Measurements from ENCODE around the gene RBP5.

Gene RBP5

DNA sequence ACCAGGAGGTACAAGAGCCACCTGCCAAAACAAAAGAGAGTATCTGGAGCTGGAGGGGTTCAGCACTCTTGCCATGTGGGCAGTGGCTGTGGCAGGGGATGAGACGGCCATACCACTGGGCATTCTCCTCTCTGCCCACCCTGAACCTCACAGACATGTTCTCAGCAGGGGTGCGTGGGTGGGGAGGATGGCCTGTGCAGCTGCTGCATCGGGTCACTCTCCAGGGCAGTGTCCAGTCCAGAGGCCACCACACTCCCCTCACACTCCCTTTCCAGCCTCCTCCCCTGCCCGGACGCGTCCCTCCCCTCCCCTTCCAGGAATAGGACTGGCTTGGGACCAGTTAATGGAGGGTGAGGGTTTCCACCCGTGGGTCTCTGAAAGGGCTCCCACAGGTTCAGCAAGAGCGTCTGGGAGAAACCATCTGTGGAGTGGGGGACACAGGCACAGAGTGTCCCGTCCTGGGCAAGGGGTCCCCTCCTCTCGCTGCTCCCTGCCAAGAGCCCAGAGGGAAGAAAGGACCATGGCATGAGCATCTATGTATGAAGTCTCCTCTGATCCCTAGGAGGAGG, 36.9 kb downstream of the RBP5 start:
- in situ Hi-C loops (cut with MboI; ENCODE audit: low pct_unique_long_range_greater_than_20kb, low sequenced_read_pairs, unreplicated experiment): no loop called here
- TF ChIP-seq, protein P1, sequence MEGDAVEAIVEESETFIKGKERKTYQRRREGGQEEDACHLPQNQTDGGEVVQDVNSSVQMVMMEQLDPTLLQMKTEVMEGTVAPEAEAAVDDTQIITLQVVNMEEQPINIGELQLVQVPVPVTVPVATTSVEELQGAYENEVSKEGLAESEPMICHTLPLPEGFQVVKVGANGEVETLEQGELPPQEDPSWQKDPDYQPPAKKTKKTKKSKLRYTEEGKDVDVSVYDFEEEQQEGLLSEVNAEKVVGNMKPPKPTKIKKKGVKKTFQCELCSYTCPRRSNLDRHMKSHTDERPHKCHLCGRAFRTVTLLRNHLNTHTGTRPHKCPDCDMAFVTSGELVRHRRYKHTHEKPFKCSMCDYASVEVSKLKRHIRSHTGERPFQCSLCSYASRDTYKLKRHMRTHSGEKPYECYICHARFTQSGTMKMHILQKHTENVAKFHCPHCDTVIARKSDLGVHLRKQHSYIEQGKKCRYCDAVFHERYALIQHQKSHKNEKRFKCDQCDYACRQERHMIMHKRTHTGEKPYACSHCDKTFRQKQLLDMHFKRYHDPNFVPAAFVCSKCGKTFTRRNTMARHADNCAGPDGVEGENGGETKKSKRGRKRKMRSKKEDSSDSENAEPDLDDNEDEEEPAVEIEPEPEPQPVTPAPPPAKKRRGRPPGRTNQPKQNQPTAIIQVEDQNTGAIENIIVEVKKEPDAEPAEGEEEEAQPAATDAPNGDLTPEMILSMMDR (IDR thresholded peaks at IDR 0.05; ENCODE audit: extremely low read depth, insufficient read depth, missing control alignments): no peak
- DNase-seq (ENCODE audit: low spot score): no peak

DNA sequence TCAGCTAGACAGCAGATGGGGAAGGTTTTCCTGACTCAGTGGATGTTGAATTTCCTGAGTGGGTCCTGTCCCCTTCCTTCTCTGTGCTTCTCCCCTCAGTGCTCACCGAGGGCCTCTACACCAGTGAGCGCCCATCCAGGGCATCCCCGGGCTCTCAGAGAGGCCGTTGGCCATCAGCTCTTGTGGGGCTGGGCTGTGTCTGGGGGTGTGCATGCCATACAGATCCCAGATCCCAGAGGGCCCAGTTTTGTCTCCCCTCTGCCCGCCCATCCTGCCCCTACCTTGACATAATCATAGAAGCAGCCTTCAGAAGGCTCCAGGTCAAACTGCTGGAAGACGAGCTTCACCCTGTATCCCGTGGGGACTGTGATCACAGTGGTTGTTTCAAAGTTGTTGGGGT, 37.5 kb downstream of the RBP5 start:
- TF ChIP-seq, protein P1 (IDR thresholded peaks at IDR 0.05; ENCODE audit: extremely low read depth, insufficient read depth, missing control alignments): no peak
- in situ Hi-C loops (cut with MboI; ENCODE audit: low pct_unique_long_range_greater_than_20kb, low sequenced_read_pairs, unreplicated experiment): no loop called here

DNA sequence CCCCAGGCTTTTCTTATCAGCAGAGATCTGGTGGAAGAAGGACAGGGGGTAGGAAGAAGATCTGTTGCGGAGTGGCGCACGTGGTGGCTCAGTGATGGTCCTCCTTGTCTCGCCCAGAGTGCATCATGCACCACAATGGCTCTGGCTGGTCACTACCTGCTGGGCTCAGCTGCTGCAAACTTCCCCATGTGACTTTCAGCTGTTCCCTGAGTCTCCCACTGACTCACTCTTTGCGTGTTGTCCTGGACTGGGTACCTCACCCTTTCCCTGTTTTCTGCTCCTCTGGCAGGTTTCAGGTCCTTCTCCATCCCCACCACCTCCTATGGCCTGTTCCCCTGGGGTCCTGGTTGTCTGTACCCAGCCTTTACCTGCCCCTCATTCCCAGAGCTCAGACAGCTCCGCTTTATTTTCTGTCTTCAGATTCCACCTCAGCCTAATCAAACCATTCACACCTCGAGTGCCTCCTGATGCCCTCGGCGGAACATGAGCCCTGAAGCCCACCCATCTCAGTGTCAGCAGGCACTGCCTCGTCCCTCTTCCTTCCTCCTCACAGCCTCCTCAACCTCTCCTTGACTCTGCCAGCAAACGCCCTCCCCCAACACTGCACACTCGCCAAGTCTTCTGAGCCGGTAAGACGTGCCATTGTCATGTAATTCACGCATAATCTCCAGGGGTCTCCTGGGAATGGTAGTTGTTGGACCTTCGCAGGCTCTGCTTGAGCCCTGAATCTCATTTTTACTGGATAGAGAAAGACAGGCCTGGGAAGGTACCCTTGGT, 38.3 kb downstream of the RBP5 start:
- in situ Hi-C loops (cut with MboI; ENCODE audit: low pct_unique_long_range_greater_than_20kb, low sequenced_read_pairs, unreplicated experiment): no loop called here
- no peak for DNase-seq (ENCODE audit: low spot score)
- TF ChIP-seq, protein P1 (IDR thresholded peaks at IDR 0.05; ENCODE audit: extremely low read depth, insufficient read depth, missing control alignments): no peak

More for the DNA sequence above, 37.5 kb downstream of the RBP5 start:
- no peak for DNase-seq (ENCODE audit: low spot score)

DNA sequence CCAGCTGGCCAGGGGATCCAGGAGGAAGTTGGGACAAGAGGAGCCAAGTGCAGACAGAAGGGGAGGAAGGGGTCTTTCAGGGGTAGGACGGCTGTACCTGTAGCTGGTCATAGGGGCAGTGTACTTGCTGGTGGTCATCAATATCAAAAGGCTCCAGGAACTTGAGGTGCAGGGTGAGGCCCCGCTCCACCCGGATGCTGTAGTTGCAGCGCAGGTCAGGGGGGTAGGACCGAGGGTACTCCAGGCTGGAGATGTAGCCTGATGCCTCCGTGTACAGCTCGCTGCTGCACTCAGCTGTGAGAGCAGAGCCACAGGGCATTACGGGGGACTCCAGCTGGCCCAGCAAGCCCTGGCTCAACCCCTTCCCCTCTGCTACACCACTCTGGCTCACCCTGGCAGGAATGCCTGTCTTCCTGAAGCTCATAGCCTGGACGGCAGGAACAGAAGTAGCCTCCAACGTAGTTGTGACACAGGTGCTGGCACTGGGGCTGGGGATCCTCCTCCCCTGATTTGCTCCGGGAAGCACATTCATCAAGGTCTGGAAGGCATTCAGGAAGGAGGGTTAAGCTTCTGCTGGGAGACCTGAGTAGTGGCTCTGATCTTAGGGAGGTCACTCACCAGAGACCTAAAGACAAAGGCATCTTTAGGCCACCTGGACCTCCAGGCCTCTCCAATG, 39.4 kb downstream of the RBP5 start:
- TF ChIP-seq, protein P1 (IDR thresholded peaks at IDR 0.05; ENCODE audit: extremely low read depth, insufficient read depth, missing control alignments): no peak
- in situ Hi-C loops (cut with MboI; ENCODE audit: low pct_unique_long_range_greater_than_20kb, low sequenced_read_pairs, unreplicated experiment): no loop called here

DNA sequence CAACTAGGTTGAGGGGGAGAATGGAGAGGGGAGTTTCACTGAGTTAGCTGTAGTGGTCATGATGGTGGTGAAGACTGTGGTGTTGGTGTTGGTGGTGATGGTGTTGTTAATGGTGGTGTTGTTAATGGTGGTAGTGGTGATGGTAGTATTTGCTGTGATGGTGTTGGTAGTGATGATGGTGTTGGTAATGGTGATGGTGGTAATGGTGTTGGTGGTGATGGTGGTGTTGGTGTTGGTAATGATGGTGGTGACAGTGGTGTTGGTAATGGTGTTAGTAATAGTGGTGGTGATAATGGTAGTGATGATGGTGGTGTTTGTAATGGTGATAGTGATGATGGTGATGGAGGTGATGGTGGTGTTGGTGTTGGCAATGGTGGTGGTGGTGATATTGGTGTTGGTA, 45.6 kb downstream of the RBP5 start:
- in situ Hi-C loops (cut with MboI; ENCODE audit: low pct_unique_long_range_greater_than_20kb, low sequenced_read_pairs, unreplicated experiment): no loop called here
- DNase-seq (ENCODE audit: low spot score): no peak
- TF ChIP-seq, protein P1 (IDR thresholded peaks at IDR 0.05; ENCODE audit: extremely low read depth, insufficient read depth, missing control alignments): no peak

More for the DNA sequence above, 39.4 kb downstream of the RBP5 start:
- DNase-seq (ENCODE audit: low spot score): no peak

DNA sequence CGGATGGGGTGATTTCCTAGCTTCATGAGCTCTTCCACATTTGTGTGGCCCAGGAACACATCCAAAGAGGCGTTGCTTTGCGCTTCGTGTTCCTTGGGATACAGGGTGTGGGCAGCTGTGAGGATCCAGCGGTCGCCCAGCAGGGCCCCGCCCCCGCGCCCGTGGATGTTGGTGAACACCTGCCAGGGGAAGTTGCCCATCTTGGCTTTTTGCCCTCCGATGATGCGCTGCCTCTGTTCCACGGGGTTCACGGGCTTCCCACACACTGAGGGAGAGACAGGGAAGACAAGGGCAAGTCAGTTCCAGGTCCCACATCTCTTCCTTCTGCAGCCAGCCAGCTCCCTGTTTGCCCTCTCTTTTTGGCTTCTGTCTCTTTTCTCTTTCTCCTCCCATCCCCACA, 47.7 kb downstream of the RBP5 start:
- in situ Hi-C loops (cut with MboI; ENCODE audit: low pct_unique_long_range_greater_than_20kb, low sequenced_read_pairs, unreplicated experiment): no loop called here
- DNase-seq (ENCODE audit: low spot score): no peak

More for the DNA sequence above, 47.7 kb downstream of the RBP5 start:
- TF ChIP-seq, protein P1 (IDR thresholded peaks at IDR 0.05; ENCODE audit: extremely low read depth, insufficient read depth, missing control alignments): no peak

Measured in GM13977 (cell line).